Endothelial cell (in vitro differentiated cells): Measurements from ENCODE around the gene EML4. TPM values are rescaled to one million over a fixed set of nuclear protein-coding genes. Genes with fewer than 3 reads are reported as not detected.

Source experiments
- DNase-seq: peaks from one replicate; pipeline ENCODE4 v3.0.0; 2021; ENCODE audit warnings: low spot score
- H3K27ac Mint-ChIP-seq: one replicate; pipeline ENCODE4 v1.8.0; 2021; ENCODE audit warnings: mixed read lengths, inconsistent platforms; ENCODE audit not compliant: unreplicated experiment
- H3K27me3 Mint-ChIP-seq: one replicate; pipeline ENCODE4 v1.8.0; 2021; ENCODE audit warnings: mild to moderate bottlenecking, moderate library complexity, mixed read lengths, inconsistent platforms; ENCODE audit not compliant: unreplicated experiment
- H3K36me3 Mint-ChIP-seq: one replicate; pipeline ENCODE4 v1.8.0; 2021; ENCODE audit warnings: mild to moderate bottlenecking, low read depth, mixed read lengths, inconsistent platforms; ENCODE audit not compliant: unreplicated experiment
- H3K4me1 Mint-ChIP-seq: one replicate; pipeline ENCODE4 v1.8.0; 2021; ENCODE audit warnings: mild to moderate bottlenecking, mixed read lengths, inconsistent platforms; ENCODE audit not compliant: unreplicated experiment
- H3K4me3 Mint-ChIP-seq: one replicate; pipeline ENCODE4 v1.8.0; 2021; ENCODE audit warnings: mild to moderate bottlenecking, mixed read lengths, inconsistent platforms; ENCODE audit not compliant: unreplicated experiment
- H3K9me3 Mint-ChIP-seq: one replicate; pipeline ENCODE4 v1.8.0; 2021; ENCODE audit warnings: mixed read lengths, inconsistent platforms; ENCODE audit not compliant: unreplicated experiment
- CTCF ChIP-seq: fragments of 200-600 bp; sonication (generic); IDR thresholded peaks from one replicate; pipeline ENCODE4 v1.5.0; 2021; ENCODE audit warnings: antibody characterized with exemption; ENCODE audit not compliant: unreplicated experiment
- total RNA-seq: library from RNA; stranded (reverse); fragmentation: NEBNext Ultra II Directional; extraction: Animal tissue kit (Norgen Biotek cat#: 25700); gene quantifications from one replicate; pipeline ENCODE4 v1.2.1, GENCODE V29; 2021; ENCODE audit not compliant: unreplicated experiment

Gene EML4
- total RNA-seq, 1 donor from 2014 or later, result 49.7 TPM

- H3K9me3 Mint-ChIP-seq, result no peaks in the 10 kb centered on the region
- no peaks in the 10 kb centered on the region for H3K4me1 Mint-ChIP-seq
- no peak overlapping the region for H3K27ac Mint-ChIP-seq
- no peak for DNase-seq
- H3K27me3 Mint-ChIP-seq, result no peaks in the 10 kb centered on the region
- TF ChIP-seq CTCF, result no peak
- H3K36me3 Mint-ChIP-seq, result peaks cover 18% of the 10 kb centered on the region
- no peak overlapping the region for H3K4me3 Mint-ChIP-seq
These were observed 181.4 kb downstream of the EML4 start for GRCh38 chr2:42350434-42351063.

GRCh38 chr2:42351864-42352263 lies 182.7 kb downstream of the EML4 start:
- DNase-seq, result no peak
- Mint-ChIP-seq H3K4me1 (no peaks in the 10 kb centered on the region), H3K4me3 (no peak overlapping the region), H3K36me3 (peaks cover 13% of the 10 kb centered on the region), H3K27ac (no peak overlapping the region), H3K9me3 (no peaks in the 10 kb centered on the region), H3K27me3 (no peaks in the 10 kb centered on the region)
- no peak for TF ChIP-seq CTCF

- Mint-ChIP-seq H3K9me3 (no peaks in the 10 kb centered on the region), H3K36me3 (peaks cover 8% of the 10 kb centered on the region), H3K4me1 (peaks cover 3% of the 10 kb centered on the region), H3K27ac (peak overlapping the region; percentile 7), H3K27me3 (peaks cover 1% of the 10 kb centered on the region), H3K4me3 (no peak overlapping the region)
- TF ChIP-seq CTCF, result no peak
- no peak for DNase-seq
These were observed 184.8 kb downstream of the EML4 start for GRCh38 chr2:42353792-42354429.

GRCh38 chr2:42359304-42359964 lies 190.3 kb downstream of the EML4 start:
- Mint-ChIP-seq H3K4me3 (peak overlapping the region; percentile 94), H3K4me1 (peaks cover 18% of the 10 kb centered on the region), H3K27me3 (peaks cover 5% of the 10 kb centered on the region), H3K9me3 (no peaks in the 10 kb centered on the region), H3K27ac (peak overlapping the region; percentile 86), H3K36me3 (peaks cover 3% of the 10 kb centered on the region)
- no peak for DNase-seq
- TF ChIP-seq CTCF, result no peak
